ENCODE data around the gene COIL. TPM values are rescaled to one million over a fixed set of nuclear protein-coding genes. Genes with fewer than 3 reads are reported as not detected.

Gene COIL
- total and polyA plus RNA-seq, 2 experiments from 2014 or later = 10.5 to 10.9 TPM

- H3K9me3 ChIP-seq (ENCODE audit: low read depth) = no peaks in the 10 kb centered on the region
- H4K20me1 ChIP-seq (ENCODE audit: insufficient read depth) = no peaks in the 10 kb centered on the region
- no peak overlapping the region for H3K4me2 ChIP-seq (ENCODE audit: unreplicated experiment)
- H3K4me1 ChIP-seq (ENCODE audit: insufficient read depth) = peaks cover 9% of the 10 kb centered on the region
- H3K27me3 ChIP-seq (replicated peaks; ENCODE audit: insufficient read depth) = no peaks in the 10 kb centered on the region
- no peak overlapping the region for H3K4me3 ChIP-seq
- peaks cover 34% of the 10 kb centered on the region for H3K79me2 ChIP-seq (ENCODE audit: insufficient read depth)
- H3K9ac ChIP-seq = no peak overlapping the region
- TF ChIP-seq EZH2phosphoT487 (IDR thresholded peaks at IDR 0.05; ENCODE audit: insufficient read depth, low read depth) (no peak), EZH2 (IDR thresholded peaks at IDR 0.05; ENCODE audit: insufficient read depth, poor library complexity, severe bottlenecking) (no peak)
- H3K36me3 ChIP-seq (ENCODE audit: low read depth) = peaks cover 24% of the 10 kb centered on the region; the same call in 1 of the 2 replicates
- in situ Hi-C loops (cut with MboI) = loop anchor here (10.0 kb wide), 1 partner anchor 354 kb away; the partner anchor contains the start of gene NOG
- peak; percentile 34 for DNase-seq
- no peaks in the 10 kb centered on the region for H3F3A ChIP-seq (ENCODE audit: insufficient read depth)
- H3K9me2 ChIP-seq (ENCODE audit: insufficient read depth) = no peaks in the 10 kb centered on the region
- no peak overlapping the region for H2AFZ ChIP-seq
- no peak overlapping the region for H3K27ac ChIP-seq
- WGBS, 2 experiments (ENCODE audit: low coverage in 1 of 2, low lambda C conversion rate in 2 of 2, missing lambda C conversion rate in 2 of 2) = 85 to 92% methylated on average over 1 of the region's 1 CpG
Observed at GRCh38 chr17:56948491-56948890, 12.4 kb downstream of the COIL start.

- TF ChIP-seq EZH2phosphoT487 (IDR thresholded peaks at IDR 0.05; ENCODE audit: insufficient read depth, low read depth) = no peak
- no peak for TF ChIP-seq EZH2 (IDR thresholded peaks at IDR 0.05; ENCODE audit: insufficient read depth, poor library complexity, severe bottlenecking)
- in situ Hi-C loops (cut with MboI) = loop anchor here (10.0 kb wide), 1 partner anchor 353 kb away; the partner anchor contains the start of gene NOG
- H3K27me3 ChIP-seq (replicated peaks; ENCODE audit: insufficient read depth) = no peaks in the 10 kb centered on the region
Observed at GRCh38 chr17:56947741-56948140, 13.1 kb downstream of the COIL start.

GRCh38 chr17:56945938-56946505 lies 14.8 kb downstream of the COIL start:
- Histone ChIP-seq H3K9ac (no peak overlapping the region), H3K4me1 (ENCODE audit: insufficient read depth) (peaks cover 7% of the 10 kb centered on the region), H3K4me2 (ENCODE audit: unreplicated experiment) (no peak overlapping the region), H3K4me3 (no peak overlapping the region), H3K27me3 (replicated peaks; ENCODE audit: insufficient read depth) (no peaks in the 10 kb centered on the region), H3K36me3 (ENCODE audit: low read depth) (peaks cover 33% of the 10 kb centered on the region; the same call in 1 of the 2 replicates), H2AFZ (no peak overlapping the region), H3K9me2 (ENCODE audit: insufficient read depth) (no peaks in the 10 kb centered on the region), H3K27ac (no peak overlapping the region), H3F3A (ENCODE audit: insufficient read depth) (0 out of 2 replicates have a peak, but pooled peaks cover 4% of the 10 kb centered on the region), H4K20me1 (ENCODE audit: insufficient read depth) (no peaks in the 10 kb centered on the region), H3K9me3 (ENCODE audit: low read depth) (no peaks in the 10 kb centered on the region), H3K79me2 (ENCODE audit: insufficient read depth) (peaks cover 11% of the 10 kb centered on the region)
- no peak for DNase-seq
- in situ Hi-C loops (cut with MboI) = loop anchor here (10.0 kb wide), 1 partner anchor 351 kb away; the partner anchor contains the start of gene NOG
- WGBS, 2 experiments (ENCODE audit: low coverage in 1 of 2, low lambda C conversion rate in 2 of 2, missing lambda C conversion rate in 2 of 2) = 88 to 95% methylated on average over 3 of the region's 3 CpGs
- no peak for TF ChIP-seq EZH2 (IDR thresholded peaks at IDR 0.05; ENCODE audit: insufficient read depth, poor library complexity, severe bottlenecking)
- TF ChIP-seq EZH2phosphoT487 (IDR thresholded peaks at IDR 0.05; ENCODE audit: insufficient read depth, low read depth) = no peak

More at GRCh38 chr17:56947741-56948140, 13.1 kb downstream of the COIL start:
- H3K4me1 ChIP-seq (ENCODE audit: insufficient read depth) = peaks cover 7% of the 10 kb centered on the region
- H3K79me2 ChIP-seq (ENCODE audit: insufficient read depth) = peaks cover 28% of the 10 kb centered on the region
- no peak for DNase-seq
- H3K9me3 ChIP-seq (ENCODE audit: low read depth) = no peaks in the 10 kb centered on the region
- no peak overlapping the region for H3K27ac ChIP-seq
- H3K4me2 ChIP-seq (ENCODE audit: unreplicated experiment) = no peak overlapping the region
- no peak overlapping the region for H3K9ac ChIP-seq
- H3F3A ChIP-seq (ENCODE audit: insufficient read depth) = no peaks in the 10 kb centered on the region
- H3K36me3 ChIP-seq (ENCODE audit: low read depth) = peaks cover 24% of the 10 kb centered on the region; the same call in 1 of the 2 replicates
- no peak overlapping the region for H3K4me3 ChIP-seq
- H4K20me1 ChIP-seq (ENCODE audit: insufficient read depth) = no peaks in the 10 kb centered on the region
- H3K9me2 ChIP-seq (ENCODE audit: insufficient read depth) = no peaks in the 10 kb centered on the region
- H2AFZ ChIP-seq = no peak overlapping the region
- 93 to 96% methylated on average over 1 of the region's 1 CpG for WGBS, 2 experiments (ENCODE audit: low coverage in 1 of 2, low lambda C conversion rate in 2 of 2, missing lambda C conversion rate in 2 of 2)

- WGBS, 2 experiments (ENCODE audit: low coverage in 1 of 2, low lambda C conversion rate in 2 of 2, missing lambda C conversion rate in 2 of 2) = 86 to 87% methylated on average over 10 of the region's 10 CpGs
Observed at GRCh38 chr17:56943505-56944125, 17.2 kb downstream of the COIL start.

More at GRCh38 chr17:56943505-56944125, 17.2 kb downstream of the COIL start:
- DNase-seq = no peak
- no peaks in the 10 kb centered on the region for H3K9me3 ChIP-seq (ENCODE audit: low read depth)
- no peak overlapping the region for H2AFZ ChIP-seq
- no peaks in the 10 kb centered on the region for H4K20me1 ChIP-seq (ENCODE audit: insufficient read depth)
- H3K27me3 ChIP-seq (replicated peaks; ENCODE audit: insufficient read depth) = no peaks in the 10 kb centered on the region
- H3K9ac ChIP-seq = no peak overlapping the region
- H3F3A ChIP-seq (ENCODE audit: insufficient read depth) = 0 out of 2 replicates have a peak, but pooled peaks cover 4% of the 10 kb centered on the region
- in situ Hi-C loops (cut with MboI) = loop anchor here (5.0 to 10.0 kb wide), 2 partner anchors 126 to 349 kb away; partner anchors contain the start of gene NOG
- TF ChIP-seq EZH2 (IDR thresholded peaks at IDR 0.05; ENCODE audit: insufficient read depth, poor library complexity, severe bottlenecking) = no peak
- no peak for TF ChIP-seq EZH2phosphoT487 (IDR thresholded peaks at IDR 0.05; ENCODE audit: insufficient read depth, low read depth)
- no peak overlapping the region for H3K4me2 ChIP-seq (ENCODE audit: unreplicated experiment)
- H3K4me3 ChIP-seq = no peak overlapping the region
- peaks cover 5% of the 10 kb centered on the region for H3K4me1 ChIP-seq (ENCODE audit: insufficient read depth)
- H3K9me2 ChIP-seq (ENCODE audit: insufficient read depth) = no peaks in the 10 kb centered on the region
- H3K79me2 ChIP-seq (ENCODE audit: insufficient read depth) = 0 out of 2 replicates have a peak, but pooled peaks cover 6% of the 10 kb centered on the region
- no peak overlapping the region for H3K27ac ChIP-seq
- H3K36me3 ChIP-seq (ENCODE audit: low read depth) = peaks cover 31% of the 10 kb centered on the region; the same call in 1 of the 2 replicates

All from GM23248 (cell line).